ENCODE measurements around the gene LCNL1. TPM values are rescaled to one million over a fixed set of nuclear protein-coding genes. Genes with fewer than 3 reads are reported as not detected.

Gene LCNL1
- total and polyA plus RNA-seq, 8 donors = 0.12 to 0.38 (median 0.17) TPM; not detected in 3

GRCh38 chr9:136962163-136962562 lies 20.6 kb upstream of the LCNL1 start:
- DNase-seq (no peak), FAIRE-seq (no peak), ATAC-seq (no peak)
- H3K27ac ChIP-seq = no peak overlapping the region
- intact Hi-C loops (cut with DNase I) = loop anchor here in 1 of 3 donors (5.0 kb wide), 1 partner anchor 60 kb away; no protein-coding TSS in a partner anchor
- TF ChIP-seq CTCF (IDR thresholded peaks at IDR 0.05) = no peak
- no peaks in the 10 kb centered on the region for H3K27me3 ChIP-seq
- no peak overlapping the region for H3K4me3 ChIP-seq
- H3K36me3 ChIP-seq = no peaks in the 10 kb centered on the region
- no peaks in the 10 kb centered on the region for H3K9me3 ChIP-seq
- WGBS, 2 donors = 91 to 95% methylated on average over 9 of the region's 9 CpGs
- peaks cover 0 to 5% (median 4%) of the 10 kb centered on the region in 3 donors for H3K4me1 ChIP-seq

- Histone ChIP-seq H3K36me3 (no peaks in the 10 kb centered on the region), H3K27ac (no peak overlapping the region), H3K27me3 (no peaks in the 10 kb centered on the region), H3K4me1 (peaks cover 0 to 5% (median 4%) of the 10 kb centered on the region in 3 donors), H3K4me3 (no peak overlapping the region), H3K9me3 (no peaks in the 10 kb centered on the region)
- no peak for ATAC-seq
- TF ChIP-seq CTCF (IDR thresholded peaks at IDR 0.05) = no peak
- no peak for FAIRE-seq
- 83 to 87% methylated on average over 11 of the region's 11 CpGs for WGBS, 2 donors
- no peak for DNase-seq
- intact Hi-C loops (cut with DNase I) = loop anchor here in 1 of 3 donors (5.0 kb wide), 1 partner anchor 60 kb away; no protein-coding TSS in a partner anchor
These were observed 20.0 kb upstream of the LCNL1 start for GRCh38 chr9:136962701-136963248.

- 89 to 92% methylated on average over 15 of the region's 15 CpGs for WGBS, 2 donors
- TF ChIP-seq CTCF (IDR thresholded peaks at IDR 0.05) = no peak
- FAIRE-seq = no peak
- H3K9me3 ChIP-seq = no peaks in the 10 kb centered on the region
- ATAC-seq = no peak
- intact Hi-C loops (cut with DNase I) = loop anchor here in 1 of 3 donors (5.0 kb wide), 1 partner anchor 59 kb away; no protein-coding TSS in a partner anchor
- peaks cover 0 to 5% (median 4%) of the 10 kb centered on the region in 3 donors for H3K4me1 ChIP-seq
- no peaks in the 10 kb centered on the region for H3K27me3 ChIP-seq
- no peaks in the 10 kb centered on the region for H3K36me3 ChIP-seq
- no peak overlapping the region for H3K27ac ChIP-seq
- H3K4me3 ChIP-seq = no peak overlapping the region
- no peak for DNase-seq
These were observed 19.5 kb upstream of the LCNL1 start for GRCh38 chr9:136963341-136963740.

- Histone ChIP-seq H3K4me3 (no peak overlapping the region), H3K4me1 (peaks cover 0 to 5% (median 4%) of the 10 kb centered on the region in 3 donors), H3K27ac (no peak overlapping the region), H3K36me3 (no peaks in the 10 kb centered on the region), H3K27me3 (no peaks in the 10 kb centered on the region), H3K9me3 (no peaks in the 10 kb centered on the region)
- TF ChIP-seq CTCF (IDR thresholded peaks at IDR 0.05) = no peak
- DNase-seq (no peak), FAIRE-seq (no peak), ATAC-seq (no peak)
- intact Hi-C loops (cut with DNase I) = loop anchor here in 1 of 3 donors (5.0 kb wide), 1 partner anchor 59 kb away; no protein-coding TSS in a partner anchor
- 83 to 84% methylated on average over 12 of the region's 12 CpGs for WGBS, 2 donors
These were observed 19.0 kb upstream of the LCNL1 start for GRCh38 chr9:136963751-136964150.

- WGBS, 2 donors = 70 to 76% methylated on average over 21 to 22 of the region's 22 CpGs
- no peak for ATAC-seq
- H3K36me3 ChIP-seq = no peaks in the 10 kb centered on the region
- no peak for FAIRE-seq
- intact Hi-C loops (cut with DNase I) = loop anchor here in 1 of 3 donors (5.0 kb wide), 1 partner anchor 58 kb away; no protein-coding TSS in a partner anchor
- H3K27ac ChIP-seq = no peak overlapping the region
- peaks cover 0 to 5% (median 4%) of the 10 kb centered on the region in 3 donors for H3K4me1 ChIP-seq
- no peak overlapping the region for H3K4me3 ChIP-seq
- no peak for TF ChIP-seq CTCF (IDR thresholded peaks at IDR 0.05)
- no peaks in the 10 kb centered on the region for H3K27me3 ChIP-seq
- no peak for DNase-seq
- no peaks in the 10 kb centered on the region for H3K9me3 ChIP-seq
These were observed 18.6 kb upstream of the LCNL1 start for GRCh38 chr9:136964171-136964689.
